ENCODE results near the gene MAPKAPK5. TPM values are rescaled to one million over a fixed set of nuclear protein-coding genes. Genes with fewer than 3 reads are reported as not detected.
A peak's percentile ranks its signal among the peaks of the same experiment; 100 is the strongest.

MAPKAPK5 gene, protein sequence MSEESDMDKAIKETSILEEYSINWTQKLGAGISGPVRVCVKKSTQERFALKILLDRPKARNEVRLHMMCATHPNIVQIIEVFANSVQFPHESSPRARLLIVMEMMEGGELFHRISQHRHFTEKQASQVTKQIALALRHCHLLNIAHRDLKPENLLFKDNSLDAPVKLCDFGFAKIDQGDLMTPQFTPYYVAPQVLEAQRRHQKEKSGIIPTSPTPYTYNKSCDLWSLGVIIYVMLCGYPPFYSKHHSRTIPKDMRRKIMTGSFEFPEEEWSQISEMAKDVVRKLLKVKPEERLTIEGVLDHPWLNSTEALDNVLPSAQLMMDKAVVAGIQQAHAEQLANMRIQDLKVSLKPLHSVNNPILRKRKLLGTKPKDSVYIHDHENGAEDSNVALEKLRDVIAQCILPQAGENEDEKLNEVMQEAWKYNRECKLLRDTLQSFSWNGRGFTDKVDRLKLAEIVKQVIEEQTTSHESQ
- total RNA-seq (10 to 100 TPM; 59.1 to 70.2 (median 65.3) TPM), total RNA-seq (49.2 to 145 (median 90.9) reads per million in 29 experiments)
- 57.1 TPM for total RNA-seq (2013)

DNA sequence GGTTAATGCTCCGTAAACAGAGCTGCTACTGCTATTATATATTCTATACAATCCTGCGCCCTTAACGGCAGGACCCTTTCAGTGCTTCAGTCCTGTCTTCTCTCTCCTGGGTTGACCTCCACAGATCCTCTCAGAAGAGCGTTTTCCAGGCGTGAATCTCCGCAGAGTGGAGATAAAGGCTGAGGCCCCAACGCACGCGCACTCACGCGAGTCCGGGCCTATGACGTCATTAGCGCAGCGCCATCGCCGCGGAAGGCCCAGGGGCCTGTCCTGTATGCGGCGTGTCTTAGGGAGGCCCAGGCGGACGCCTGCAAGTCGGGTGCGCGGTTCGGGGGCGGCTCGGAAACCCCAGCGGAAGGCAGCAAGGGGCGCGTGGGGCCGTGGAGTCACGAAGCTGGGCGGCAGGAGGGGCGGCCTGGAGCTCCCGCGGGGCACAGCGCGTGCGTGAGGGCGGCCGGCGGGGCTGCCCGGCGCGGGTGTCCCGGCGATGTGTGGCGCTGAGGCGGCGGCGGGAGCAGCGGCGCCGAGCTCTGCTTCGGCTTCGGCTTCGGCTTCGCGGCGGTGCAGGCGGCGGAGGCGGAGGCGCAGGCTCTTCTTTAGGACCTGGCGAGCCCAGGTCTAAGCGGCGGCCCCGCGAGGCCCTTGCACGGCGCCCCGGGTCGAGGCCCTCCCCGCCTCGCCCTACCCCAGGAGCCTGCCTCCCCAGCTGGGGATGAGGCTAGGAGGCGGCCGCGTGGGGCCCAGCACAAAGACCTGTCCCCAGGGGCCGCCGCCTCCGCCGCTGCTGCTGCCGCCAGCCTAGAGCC, at the start of gene MAPKAPK5:
TSS of gene MAPKAPK5 (plus strand) at position 479 of the 806 bp plus-strand sequence. CDS start 506 bp downstream, outside the sequence.
- no peaks in the 10 kb centered on the region for H3K9me3 Mint-ChIP-seq
- Histone ChIP-seq H3K4me3 (ENCODE audit: control insufficient read depth in 1 of 2, extremely low read depth in 1 of 2, low read length in 1 of 2) (peak within 1 kb of the TSS; percentile 84 to 92), H3K9me3 (no peaks in the 10 kb centered on the region), H3K36me3 (ENCODE audit: control insufficient read depth in 2 of 2, extremely low read depth in 1 of 2, insufficient read depth in 1 of 2, low read length in 1 of 2) (peaks cover 0 to 12% of the 10 kb centered on the region in 2 donors), H3K27me3 (replicated peaks in 1 of 2; ENCODE audit: control insufficient read depth in 2 of 2, extremely low read depth in 1 of 2, insufficient read depth in 2 of 2, low read length in 1 of 2) (no peaks in the 10 kb centered on the region), H3K27ac (ENCODE audit: low read length) (peak within 1 kb of the TSS; percentile 80), H3K4me1 (ENCODE audit: control insufficient read depth in 1 of 2, extremely low read depth in 1 of 2, insufficient read depth in 2 of 2, low read length in 2 of 2) (peaks cover 10 to 37% of the 10 kb centered on the region in 2 experiments)
- ChIA-PET CTCF (interaction anchor here in 1 of 2 donors (0.7 to 0.9 kb wide), 2 partner anchors 26 to 29 kb away, joined by 3 read pairs; no protein-coding TSS in a partner anchor), POLR2A (interaction anchor here in 1 of 2 donors (1.0 to 1.1 kb wide), 2 partner anchors 171 to 538 kb away, joined by 3 to 4 read pairs; partner anchors contain the start of genes ERP29 and TMEM116)
- no peaks in the 10 kb centered on the region for H3K27me3 Mint-ChIP-seq
- ATAC-seq (replicated peaks in 1 of 4) = peak; percentile 91 to 96 (median 94)
- peaks cover 65 to 72% (median 68%) of the 10 kb centered on the region in 3 donors for H3K4me1 Mint-ChIP-seq
- peak within 1 kb of the TSS; percentile 98 to 99 (median 98) for H3K4me3 Mint-ChIP-seq
- peak; percentile 90 to 99 (median 95) for DNase-seq
- peak within 1 kb of the TSS; percentile 98 to 99 for H3K27ac Mint-ChIP-seq
- WGBS (ENCODE audit: insufficient coverage) = under 1% methylated on average over 83 of the region's 84 CpGs
- H3K36me3 Mint-ChIP-seq = peaks cover 26% of the 10 kb centered on the region

DNA sequence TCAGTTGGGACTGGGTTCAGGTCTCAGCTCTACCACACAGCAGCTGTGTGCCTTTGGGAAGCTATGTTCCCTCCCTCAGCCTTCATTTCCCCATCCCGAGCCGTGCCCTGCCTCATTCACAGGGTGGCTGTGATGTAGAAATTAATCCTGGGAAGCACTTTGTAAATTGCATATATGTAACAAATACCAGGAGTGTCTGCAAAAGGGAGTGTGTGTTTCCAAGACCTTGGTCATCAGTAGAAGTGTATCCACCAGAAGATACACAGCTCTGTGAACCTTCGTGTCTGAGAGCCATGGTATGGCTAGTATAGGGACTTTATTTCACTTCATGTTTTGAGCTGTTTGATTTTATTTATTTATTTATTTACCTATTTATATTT, 49.2 kb upstream of the MAPKAPK5 start:
- Histone ChIP-seq H3K36me3 (ENCODE audit: control insufficient read depth in 2 of 2, extremely low read depth in 1 of 2, insufficient read depth in 1 of 2, low read length in 1 of 2) (no peaks in the 10 kb centered on the region), H3K27me3 (replicated peaks in 1 of 2; ENCODE audit: control insufficient read depth in 2 of 2, extremely low read depth in 1 of 2, insufficient read depth in 2 of 2, low read length in 1 of 2) (no peaks in the 10 kb centered on the region), H3K27ac (ENCODE audit: low read length) (no peak overlapping the region), H3K4me1 (ENCODE audit: control insufficient read depth in 1 of 2, extremely low read depth in 1 of 2, insufficient read depth in 2 of 2, low read length in 2 of 2) (no peaks in the 10 kb centered on the region), H3K9me3 (no peaks in the 10 kb centered on the region), H3K4me3 (ENCODE audit: control insufficient read depth in 1 of 2, extremely low read depth in 1 of 2, low read length in 1 of 2) (no peak overlapping the region)
- no peaks in the 10 kb centered on the region for H3K36me3 Mint-ChIP-seq
- no CpG with 5 or more reads among the region's 3 CpGs for WGBS (ENCODE audit: insufficient coverage)
- no peak for ATAC-seq (replicated peaks in 1 of 4)
- no peak overlapping the region for H3K4me3 Mint-ChIP-seq
- ChIA-PET POLR2A (no interaction called here), CTCF (no interaction called here)
- no peaks in the 10 kb centered on the region for H3K4me1 Mint-ChIP-seq
- H3K9me3 Mint-ChIP-seq = no peaks in the 10 kb centered on the region
- no peaks in the 10 kb centered on the region for H3K27me3 Mint-ChIP-seq
- no peak for DNase-seq
- H3K27ac Mint-ChIP-seq = no peak overlapping the region

DNA sequence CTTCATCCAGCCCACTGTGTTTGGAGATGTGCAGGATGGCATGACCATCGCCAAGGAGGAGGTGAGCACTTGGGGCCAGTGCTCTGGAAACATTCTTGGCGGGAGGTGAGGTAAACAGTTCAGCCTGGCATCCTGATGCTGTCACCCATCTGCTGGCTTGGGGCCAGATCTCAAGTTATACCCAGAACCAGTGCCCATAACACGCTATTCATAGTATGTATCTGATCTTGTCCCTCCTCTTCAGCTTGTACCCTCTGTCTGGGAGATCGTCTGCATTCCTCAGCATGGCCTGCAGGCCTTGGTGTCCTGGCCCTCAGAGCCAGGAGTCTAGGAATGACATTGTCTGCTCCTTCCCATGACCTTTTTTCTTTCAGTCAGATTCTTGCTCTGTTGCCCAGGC, 43.8 kb upstream of the MAPKAPK5 start:
- no peak overlapping the region for H3K4me3 Mint-ChIP-seq

DNA sequence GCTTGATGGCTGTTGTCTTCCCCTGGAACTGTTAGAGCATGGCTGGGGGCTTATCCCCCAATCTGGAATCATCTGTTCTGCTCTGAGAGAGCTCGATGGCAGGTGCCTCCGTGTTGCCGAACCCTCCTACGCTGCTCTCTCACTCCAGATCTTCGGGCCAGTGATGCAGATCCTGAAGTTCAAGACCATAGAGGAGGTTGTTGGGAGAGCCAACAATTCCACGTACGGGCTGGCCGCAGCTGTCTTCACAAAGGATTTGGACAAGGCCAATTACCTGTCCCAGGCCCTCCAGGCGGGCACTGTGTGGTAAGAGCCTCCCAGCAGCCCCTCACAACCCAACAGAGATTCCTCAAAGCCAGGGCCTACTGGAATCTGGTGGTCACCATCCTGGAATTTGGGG, 42.3 kb upstream of the MAPKAPK5 start:
- no peak for ATAC-seq (replicated peaks in 1 of 4)
- Histone ChIP-seq H3K4me3 (ENCODE audit: control insufficient read depth in 1 of 2, extremely low read depth in 1 of 2, low read length in 1 of 2) (no peak overlapping the region), H3K9me3 (no peaks in the 10 kb centered on the region), H3K27me3 (replicated peaks in 1 of 2; ENCODE audit: control insufficient read depth in 2 of 2, extremely low read depth in 1 of 2, insufficient read depth in 2 of 2, low read length in 1 of 2) (no peaks in the 10 kb centered on the region), H3K27ac (ENCODE audit: low read length) (no peak overlapping the region), H3K36me3 (ENCODE audit: control insufficient read depth in 2 of 2, extremely low read depth in 1 of 2, insufficient read depth in 1 of 2, low read length in 1 of 2) (no peaks in the 10 kb centered on the region), H3K4me1 (ENCODE audit: control insufficient read depth in 1 of 2, extremely low read depth in 1 of 2, insufficient read depth in 2 of 2, low read length in 2 of 2) (no peaks in the 10 kb centered on the region)
- WGBS (ENCODE audit: insufficient coverage) = 94% methylated on average over 5 of the region's 9 CpGs
- H3K4me1 Mint-ChIP-seq = no peaks in the 10 kb centered on the region
- ChIA-PET CTCF (interaction anchor here in 1 of 2 donors (0.7 kb wide), 1 partner anchor 238 kb away, joined by 3 read pairs; no protein-coding TSS in a partner anchor), POLR2A (no interaction called here)
- no peak for DNase-seq
- no peak overlapping the region for H3K4me3 Mint-ChIP-seq
- peaks cover 6% of the 10 kb centered on the region for H3K36me3 Mint-ChIP-seq
- no peak overlapping the region for H3K27ac Mint-ChIP-seq
- H3K9me3 Mint-ChIP-seq = no peaks in the 10 kb centered on the region
- no peaks in the 10 kb centered on the region for H3K27me3 Mint-ChIP-seq

More for the DNA sequence above, 43.8 kb upstream of the MAPKAPK5 start:
- no peaks in the 10 kb centered on the region for H3K27me3 ChIP-seq (replicated peaks in 1 of 2; ENCODE audit: control insufficient read depth in 2 of 2, extremely low read depth in 1 of 2, insufficient read depth in 2 of 2, low read length in 1 of 2)
- H3K36me3 ChIP-seq (ENCODE audit: control insufficient read depth in 2 of 2, extremely low read depth in 1 of 2, insufficient read depth in 1 of 2, low read length in 1 of 2) = no peaks in the 10 kb centered on the region
- Mint-ChIP-seq H3K4me1 (no peaks in the 10 kb centered on the region), H3K36me3 (peaks cover 6% of the 10 kb centered on the region), H3K9me3 (no peaks in the 10 kb centered on the region), H3K27me3 (no peaks in the 10 kb centered on the region), H3K27ac (no peak overlapping the region)
- ATAC-seq (replicated peaks in 1 of 4) (no peak), DNase-seq (no peak)
- no peak overlapping the region for H3K27ac ChIP-seq (ENCODE audit: low read length)
- ChIA-PET POLR2A (no interaction called here), CTCF (no interaction called here)
- no peaks in the 10 kb centered on the region for H3K9me3 ChIP-seq
- H3K4me1 ChIP-seq (ENCODE audit: control insufficient read depth in 1 of 2, extremely low read depth in 1 of 2, insufficient read depth in 2 of 2, low read length in 2 of 2) = no peaks in the 10 kb centered on the region
- WGBS (ENCODE audit: insufficient coverage) = 84% methylated on average over 4 of the region's 4 CpGs
- H3K4me3 ChIP-seq (ENCODE audit: control insufficient read depth in 1 of 2, extremely low read depth in 1 of 2, low read length in 1 of 2) = no peak overlapping the region

DNA sequence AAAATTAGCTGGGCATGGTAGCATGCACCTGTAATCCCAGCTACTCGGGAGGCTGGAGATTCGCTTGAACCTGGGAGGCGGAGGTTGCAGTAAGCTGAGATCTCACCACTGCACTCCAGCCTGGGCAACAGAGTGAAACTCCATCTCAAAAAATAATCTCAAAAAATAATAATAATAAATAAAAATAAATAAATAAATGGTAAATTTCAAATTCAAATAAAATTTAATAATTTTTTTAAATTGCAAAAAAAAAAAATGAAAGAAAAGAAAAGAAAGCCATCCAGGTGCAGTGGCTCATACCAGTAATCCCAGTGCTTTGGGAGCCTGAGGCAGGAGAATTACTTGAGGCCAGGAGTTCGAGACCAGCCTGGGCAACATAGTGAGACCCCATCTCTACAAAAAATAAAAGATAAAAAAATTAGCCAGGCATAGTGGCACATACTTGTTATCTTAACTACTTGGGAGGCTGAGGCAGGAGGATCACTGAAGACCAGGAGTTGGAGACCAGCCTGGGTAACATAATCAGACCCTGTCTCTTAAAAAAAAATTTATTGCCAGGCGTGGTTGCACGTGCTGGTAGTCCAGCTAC, 38.9 kb upstream of the MAPKAPK5 start:
- DNase-seq = no peak
- ChIA-PET CTCF (interaction anchor here in 1 of 2 donors (0.8 kb wide), 1 partner anchor 10 kb away, joined by 5 read pairs; no protein-coding TSS in a partner anchor), POLR2A (no interaction called here)
- H3K27ac Mint-ChIP-seq = no peak overlapping the region
- no peaks in the 10 kb centered on the region for H3K4me1 Mint-ChIP-seq
- Histone ChIP-seq H3K27me3 (replicated peaks in 1 of 2; ENCODE audit: control insufficient read depth in 2 of 2, extremely low read depth in 1 of 2, insufficient read depth in 2 of 2, low read length in 1 of 2) (no peaks in the 10 kb centered on the region), H3K4me3 (ENCODE audit: control insufficient read depth in 1 of 2, extremely low read depth in 1 of 2, low read length in 1 of 2) (no peak overlapping the region), H3K4me1 (ENCODE audit: control insufficient read depth in 1 of 2, extremely low read depth in 1 of 2, insufficient read depth in 2 of 2, low read length in 2 of 2) (no peaks in the 10 kb centered on the region), H3K9me3 (no peaks in the 10 kb centered on the region), H3K36me3 (ENCODE audit: control insufficient read depth in 2 of 2, extremely low read depth in 1 of 2, insufficient read depth in 1 of 2, low read length in 1 of 2) (no peaks in the 10 kb centered on the region), H3K27ac (ENCODE audit: low read length) (no peak overlapping the region)
- 24% methylated on average over 2 of the region's 6 CpGs for WGBS (ENCODE audit: insufficient coverage)
- no peak for ATAC-seq (replicated peaks in 1 of 4)
- no peaks in the 10 kb centered on the region for H3K9me3 Mint-ChIP-seq
- H3K4me3 Mint-ChIP-seq = no peak overlapping the region
- H3K27me3 Mint-ChIP-seq = no peaks in the 10 kb centered on the region
- peaks cover 6% of the 10 kb centered on the region for H3K36me3 Mint-ChIP-seq

DNA sequence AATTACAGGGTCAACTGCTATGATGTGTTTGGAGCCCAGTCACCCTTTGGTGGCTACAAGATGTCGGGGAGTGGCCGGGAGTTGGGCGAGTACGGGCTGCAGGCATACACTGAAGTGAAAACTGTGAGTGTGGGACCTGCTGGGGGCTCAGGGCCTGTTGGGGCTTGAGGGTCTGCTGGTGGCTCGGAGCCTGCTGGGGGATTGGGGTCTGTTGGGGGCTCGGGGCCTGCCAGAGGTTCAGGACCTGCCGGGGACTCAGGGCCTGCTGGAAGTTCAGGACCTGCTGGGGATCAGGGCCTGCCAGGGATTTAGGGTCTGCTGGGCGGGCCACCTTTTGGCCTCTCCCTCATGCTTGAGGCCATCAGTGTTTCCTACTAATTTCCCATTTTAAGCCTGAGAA, 38.2 kb upstream of the MAPKAPK5 start:
- peaks cover 6% of the 10 kb centered on the region for H3K36me3 Mint-ChIP-seq
- no peaks in the 10 kb centered on the region for H3K27me3 Mint-ChIP-seq
- Histone ChIP-seq H3K27ac (ENCODE audit: low read length) (no peak overlapping the region), H3K4me1 (ENCODE audit: control insufficient read depth in 1 of 2, extremely low read depth in 1 of 2, insufficient read depth in 2 of 2, low read length in 2 of 2) (no peaks in the 10 kb centered on the region), H3K4me3 (ENCODE audit: control insufficient read depth in 1 of 2, extremely low read depth in 1 of 2, low read length in 1 of 2) (no peak overlapping the region), H3K36me3 (ENCODE audit: control insufficient read depth in 2 of 2, extremely low read depth in 1 of 2, insufficient read depth in 1 of 2, low read length in 1 of 2) (no peaks in the 10 kb centered on the region), H3K9me3 (no peaks in the 10 kb centered on the region), H3K27me3 (replicated peaks in 1 of 2; ENCODE audit: control insufficient read depth in 2 of 2, extremely low read depth in 1 of 2, insufficient read depth in 2 of 2, low read length in 1 of 2) (no peaks in the 10 kb centered on the region)
- ChIA-PET CTCF (no interaction called here), POLR2A (no interaction called here)
- no peak for DNase-seq
- ATAC-seq (replicated peaks in 1 of 4) = no peak
- H3K27ac Mint-ChIP-seq = no peak overlapping the region
- H3K4me3 Mint-ChIP-seq = no peak overlapping the region
- H3K4me1 Mint-ChIP-seq = no peaks in the 10 kb centered on the region
- H3K9me3 Mint-ChIP-seq = no peaks in the 10 kb centered on the region
- 96% methylated on average over 4 of the region's 8 CpGs for WGBS (ENCODE audit: insufficient coverage)
